HK-2 (cell line): ENCODE measurements around the gene ATP6V1G2.
"Not testable (repeated sequence)": the region's sequence is repeated elsewhere in the genome, so short reads cannot be mapped to it uniquely, and the experiment has no call there.

Experiments
- DNase-seq: peaks from one replicate; pipeline ENCODE4 v3.0.0-alpha.2; 2018; ENCODE audit not compliant: unreplicated experiment

The ATP6V1G2 gene

GRCh38 chr6:31546339-31546957 is at the start of gene ATP6V1G2:
Gene ATP6V1G2 (minus strand): TSS chr6:31546608. CDS start chr6:31546559, 49 bp downstream.
- DNase-seq = peak; percentile 86

- no peak for DNase-seq
Observed at GRCh38 chr6:31592396-31592771, 46.0 kb upstream of the ATP6V1G2 start.

- not testable (repeated sequence) for DNase-seq
Observed at GRCh38 chr6:31590691-31591090, 44.3 kb upstream of the ATP6V1G2 start.

- DNase-seq = no peak
Observed at GRCh38 chr6:31588871-31589650, 42.7 kb upstream of the ATP6V1G2 start.

- DNase-seq = no peak
Observed at GRCh38 chr6:31587791-31588777, 41.7 kb upstream of the ATP6V1G2 start.

GRCh38 chr6:31586599-31587281 is 40.3 kb upstream of the ATP6V1G2 start:
- DNase-seq = no peak

- no peak for DNase-seq
Observed at GRCh38 chr6:31586008-31586407, 39.6 kb upstream of the ATP6V1G2 start, which contains the start of gene LST1. Gene LST1 (plus strand): TSS chr6:31586277. CDS start chr6:31587300, 1,023 bp downstream.

GRCh38 chr6:31585491-31585890 is 39.1 kb upstream of the ATP6V1G2 start:
- no peak for DNase-seq

GRCh38 chr6:31582230-31582643 is 35.8 kb upstream of the ATP6V1G2 start, which contains the start of gene LTB:
Gene LTB (minus strand): TSS chr6:31582424. CDS start chr6:31582417, 7 bp downstream.
- no peak for DNase-seq

GRCh38 chr6:31581434-31582229 is 35.2 kb upstream of the ATP6V1G2 start:
- no peak for DNase-seq

GRCh38 chr6:31580807-31581433 is 34.5 kb upstream of the ATP6V1G2 start:
- peak; percentile 88 for DNase-seq

- DNase-seq = no peak
Observed at GRCh38 chr6:31580438-31580740, 34.0 kb upstream of the ATP6V1G2 start.

GRCh38 chr6:31579546-31580437 is 33.4 kb upstream of the ATP6V1G2 start:
- DNase-seq = no peak

- no peak for DNase-seq
Observed at GRCh38 chr6:31579119-31579505, 32.7 kb upstream of the ATP6V1G2 start.

- peak; percentile 73 for DNase-seq
Observed at GRCh38 chr6:31578184-31579118, 32.0 kb upstream of the ATP6V1G2 start.

- DNase-seq = no peak
Observed at GRCh38 chr6:31577579-31577966, 31.2 kb upstream of the ATP6V1G2 start.

GRCh38 chr6:31576897-31577578 is 30.6 kb upstream of the ATP6V1G2 start:
- DNase-seq = no peak
